Measurements from ENCODE around the gene SEZ6L. TPM values are rescaled to one million over a fixed set of nuclear protein-coding genes. Genes with fewer than 3 reads are reported as not detected.

SEZ6L gene
- total RNA-seq, 4 donors from 2014 or later, result 0.14 to 0.16 TPM; not detected in 2

- Histone ChIP-seq H3K4me3 (no peak overlapping the region), H3K27me3 (peaks cover 16% of the 10 kb centered on the region), H3K4me1 (no peaks in the 10 kb centered on the region), H3K9me3 (no peaks in the 10 kb centered on the region), H3K27ac (no peak overlapping the region), H3K36me3 (no peaks in the 10 kb centered on the region)
- 40 to 69% methylated on average over 1 to 2 of the region's 2 CpGs for WGBS, 2 donors (ENCODE audit: low coverage in 1 of 2)
- TF ChIP-seq EP300 (IDR thresholded peaks at IDR 0.05; ENCODE audit: low read depth), result no peak
- TF ChIP-seq POLR2AphosphoS5 (IDR thresholded peaks at IDR 0.05), result no peak
- TF ChIP-seq CTCF (IDR thresholded peaks at IDR 0.05), result no peak
- TF ChIP-seq POLR2A (IDR thresholded peaks at IDR 0.05), result no peak
- no peak for DNase-seq
- intact Hi-C loops (cut with DNase I; ENCODE audit: low total_unique reads) (no loop called here), in situ Hi-C loops (cut with MboI; ENCODE audit: low pct_ligation_motif_present in 1 of 4, low pct_unique_long_range_greater_than_20kb in 1 of 4, low sequenced_read_pairs in 3 of 4) (no loop called here)
Measured at GRCh38 chr22:26391623-26392022, 222.4 kb downstream of the SEZ6L start.

GRCh38 chr22:26393929-26394328 lies 224.7 kb downstream of the SEZ6L start:
- Histone ChIP-seq H3K4me1 (no peaks in the 10 kb centered on the region), H3K27me3 (peaks cover 16% of the 10 kb centered on the region), H3K36me3 (no peaks in the 10 kb centered on the region), H3K4me3 (no peak overlapping the region), H3K27ac (no peak overlapping the region), H3K9me3 (no peaks in the 10 kb centered on the region)
- WGBS, 2 donors (ENCODE audit: low coverage in 1 of 2), result 20 to 73% methylated on average over 1 to 2 of the region's 2 CpGs
- intact Hi-C loops (cut with DNase I; ENCODE audit: low total_unique reads), result no loop called here
- DNase-seq, result no peak
- TF ChIP-seq EP300 (IDR thresholded peaks at IDR 0.05; ENCODE audit: low read depth) (no peak), POLR2AphosphoS5 (IDR thresholded peaks at IDR 0.05) (no peak), CTCF (IDR thresholded peaks at IDR 0.05) (no peak), POLR2A (IDR thresholded peaks at IDR 0.05) (no peak)
- in situ Hi-C loops (cut with MboI; ENCODE audit: low pct_ligation_motif_present in 1 of 4, low pct_unique_long_range_greater_than_20kb in 1 of 4, low sequenced_read_pairs in 3 of 4), result no loop called here

GRCh38 chr22:26394777-26395176 lies 225.5 kb downstream of the SEZ6L start:
- no peaks in the 10 kb centered on the region for H3K9me3 ChIP-seq
- WGBS, 2 donors (ENCODE audit: low coverage in 1 of 2), result 19 to 33% methylated on average over 1 of the region's 1 CpG
- intact Hi-C loops (cut with DNase I; ENCODE audit: low total_unique reads), result no loop called here

GRCh38 chr22:26395926-26396325 lies 226.7 kb downstream of the SEZ6L start:
- no peaks in the 10 kb centered on the region for H3K9me3 ChIP-seq

More at GRCh38 chr22:26394777-26395176, 225.5 kb downstream of the SEZ6L start:
- Histone ChIP-seq H3K27me3 (peaks cover 12% of the 10 kb centered on the region), H3K27ac (no peak overlapping the region), H3K36me3 (no peaks in the 10 kb centered on the region), H3K4me3 (no peak overlapping the region), H3K4me1 (no peaks in the 10 kb centered on the region)
- TF ChIP-seq CTCF (IDR thresholded peaks at IDR 0.05), result no peak
- no peak for TF ChIP-seq POLR2AphosphoS5 (IDR thresholded peaks at IDR 0.05)
- no peak for TF ChIP-seq EP300 (IDR thresholded peaks at IDR 0.05; ENCODE audit: low read depth)
- no peak for TF ChIP-seq POLR2A (IDR thresholded peaks at IDR 0.05)
- DNase-seq, result no peak
- in situ Hi-C loops (cut with MboI; ENCODE audit: low pct_ligation_motif_present in 1 of 4, low pct_unique_long_range_greater_than_20kb in 1 of 4, low sequenced_read_pairs in 3 of 4), result loop anchor here in 1 of 4 donors (5.0 kb wide), 1 partner anchor 68 kb away; no protein-coding TSS in a partner anchor

More at GRCh38 chr22:26395926-26396325, 226.7 kb downstream of the SEZ6L start:
- no peaks in the 10 kb centered on the region for H3K36me3 ChIP-seq
- H3K27me3 ChIP-seq, result peaks cover 12% of the 10 kb centered on the region
- in situ Hi-C loops (cut with MboI; ENCODE audit: low pct_ligation_motif_present in 1 of 4, low pct_unique_long_range_greater_than_20kb in 1 of 4, low sequenced_read_pairs in 3 of 4), result loop anchor here in 1 of 4 donors (5.0 kb wide), 1 partner anchor 66 kb away; no protein-coding TSS in a partner anchor
- WGBS, 2 donors (ENCODE audit: low coverage in 1 of 2), result 36 to 66% methylated on average over 2 to 5 of the region's 5 CpGs
- no peaks in the 10 kb centered on the region for H3K4me1 ChIP-seq
- H3K4me3 ChIP-seq, result no peak overlapping the region
- no peak for DNase-seq
- TF ChIP-seq POLR2A (IDR thresholded peaks at IDR 0.05) (no peak), POLR2AphosphoS5 (IDR thresholded peaks at IDR 0.05) (no peak), CTCF (IDR thresholded peaks at IDR 0.05) (no peak), EP300 (IDR thresholded peaks at IDR 0.05; ENCODE audit: low read depth) (no peak)
- no peak overlapping the region for H3K27ac ChIP-seq
- intact Hi-C loops (cut with DNase I; ENCODE audit: low total_unique reads), result no loop called here

All from transverse colon (tissue), 4 donors.